Omental fat pad (tissue), 4 donors: ENCODE results near the gene SORCS2. TPM values are rescaled to one million over a fixed set of nuclear protein-coding genes. Genes with fewer than 3 reads are reported as not detected.
"Not testable (repeated sequence)": the region's sequence is repeated elsewhere in the genome, so short reads cannot be mapped to it uniquely, and the experiment has no call there.

ENCODE experiments used
- ATAC-seq: fragments of 150-250 bp; one replicate; pipeline ENCODE4 v1.9.1; 2016; ENCODE audit warnings: mild to moderate bottlenecking, moderate library complexity; ENCODE audit not compliant: low FRiP score
- DNase-seq: peaks from one replicate; pipeline ENCODE4 v3.0.0-alpha.2; 2019; ENCODE audit warnings: low spot score
- CTCF ChIP-seq, 3 donors: fragments of 450-650 bp; IDR thresholded peaks; one replicate each; pipeline ENCODE4 v1.5.1; 2016 to 2017; ENCODE audit warnings: antibody characterized with exemption in 3 of 3, mild to moderate bottlenecking in 3 of 3, moderate library complexity in 2 of 3
- total RNA-seq, 4 donors: library from RNA; depleted of rRNA; stranded (reverse); fragments of >200 nt; gene quantifications; one replicate each; pipeline ENCODE4 v1.1.0, GENCODE V29; 2016

SORCS2 gene
- total RNA-seq, 4 donors from 2014 or later: 0.63 to 4.6 (median 1.2) TPM

DNA sequence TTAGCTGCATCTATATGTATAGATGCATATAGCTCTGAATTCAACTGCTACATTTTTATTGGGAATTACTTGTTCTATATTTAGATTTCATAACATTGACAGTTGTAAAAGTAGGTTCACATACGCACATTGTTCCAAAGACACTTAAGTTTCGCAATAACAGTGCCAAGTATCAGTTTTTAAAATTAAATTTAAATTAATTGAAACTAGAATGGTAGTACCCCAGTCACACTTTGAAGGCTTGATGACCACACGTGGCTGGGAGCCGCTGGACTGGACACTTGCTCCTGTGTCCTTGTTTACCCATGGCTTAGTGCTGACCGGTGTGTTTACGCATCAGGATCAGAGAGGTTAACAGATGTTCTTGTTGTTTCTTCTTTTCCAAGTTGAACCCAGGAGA lies 383.1 kb downstream of the SORCS2 start:
- DNase-seq (no peak), ATAC-seq (no peak)
- no peak for TF ChIP-seq CTCF (IDR thresholded peaks at IDR 0.05)

GRCh38 chr4:7577361-7578039 lies 385.2 kb downstream of the SORCS2 start:
- DNase-seq, ATAC-seq: not testable (repeated sequence)

GRCh38 chr4:7581477-7581876 lies 389.1 kb downstream of the SORCS2 start:
- no peak for TF ChIP-seq CTCF (IDR thresholded peaks at IDR 0.05)
- ATAC-seq: no peak

DNA sequence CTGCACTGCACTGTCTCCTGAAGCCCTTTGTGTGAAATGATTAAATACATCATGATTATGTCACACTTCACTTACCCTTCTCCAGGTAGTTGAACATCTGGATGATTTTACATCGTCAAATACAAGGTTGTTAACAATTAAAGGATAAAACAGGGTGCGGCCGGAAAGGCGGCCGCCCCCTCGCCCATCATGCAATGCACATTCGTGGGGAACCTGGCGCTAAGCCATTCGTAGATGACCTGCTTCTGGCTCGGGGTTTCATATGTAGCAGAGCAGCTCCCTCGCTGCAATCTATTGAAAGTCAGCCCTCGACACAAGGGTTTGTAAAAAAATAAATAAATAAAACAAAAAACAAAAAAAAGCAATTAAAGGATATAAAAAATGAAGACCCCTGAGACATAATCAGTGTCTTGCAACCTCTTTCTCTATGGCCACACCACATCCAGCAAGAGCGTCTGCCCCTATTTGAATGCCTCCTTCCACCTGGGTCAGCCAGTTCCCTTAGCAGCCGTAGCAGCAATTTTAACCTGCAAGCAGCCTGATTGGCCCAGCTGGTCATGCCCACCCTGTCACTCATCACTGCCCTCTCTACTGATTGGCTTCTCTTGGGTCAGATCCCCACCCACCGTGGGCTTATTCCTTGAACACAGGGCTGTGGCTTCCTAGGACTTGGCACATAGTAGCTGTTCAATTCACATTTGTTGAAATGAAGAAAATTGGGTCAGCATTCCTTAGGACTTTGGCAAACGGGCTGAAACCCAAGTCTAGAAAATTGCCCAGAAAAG lies 390.2 kb downstream of the SORCS2 start:
- DNase-seq: no peak
- ATAC-seq: no peak

More at GRCh38 chr4:7581477-7581876, 389.1 kb downstream of the SORCS2 start:
- no peak for DNase-seq

GRCh38 chr4:7584098-7584497 lies 391.8 kb downstream of the SORCS2 start:
- TF ChIP-seq CTCF (IDR thresholded peaks at IDR 0.05): no peak
- ATAC-seq: no peak
- no peak for DNase-seq

More for the DNA sequence above, 390.2 kb downstream of the SORCS2 start:
- no peak for TF ChIP-seq CTCF (IDR thresholded peaks at IDR 0.05)

DNA sequence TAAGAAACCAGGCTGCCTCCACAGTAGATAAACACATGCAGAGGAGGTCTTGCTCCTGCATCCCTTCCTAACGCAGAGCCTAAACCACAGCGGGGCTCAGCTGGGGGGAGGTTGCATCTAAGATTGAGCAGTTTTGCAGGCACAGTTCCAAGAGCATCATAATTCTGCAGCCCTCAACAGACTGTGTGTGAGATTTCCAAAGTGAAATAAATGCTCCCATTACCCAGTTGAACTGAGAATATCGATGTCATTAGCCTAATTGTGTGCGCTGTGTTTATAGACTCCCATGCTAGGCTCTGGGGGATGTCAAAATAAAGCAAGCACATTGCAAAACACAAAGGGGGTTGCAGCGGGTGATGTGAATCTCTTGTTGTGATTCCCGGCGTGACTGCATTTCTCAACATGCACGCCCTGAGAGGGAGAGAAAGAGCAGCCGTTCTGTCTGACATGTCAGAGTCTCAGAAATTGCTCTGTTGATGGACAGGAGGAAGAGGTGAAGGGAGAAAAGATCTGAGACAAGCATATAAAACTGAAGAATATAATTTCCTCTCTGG lies 392.3 kb downstream of the SORCS2 start:
- TF ChIP-seq CTCF (IDR thresholded peaks at IDR 0.05): no peak
- ATAC-seq: peak; percentile 29
- DNase-seq: no peak

DNA sequence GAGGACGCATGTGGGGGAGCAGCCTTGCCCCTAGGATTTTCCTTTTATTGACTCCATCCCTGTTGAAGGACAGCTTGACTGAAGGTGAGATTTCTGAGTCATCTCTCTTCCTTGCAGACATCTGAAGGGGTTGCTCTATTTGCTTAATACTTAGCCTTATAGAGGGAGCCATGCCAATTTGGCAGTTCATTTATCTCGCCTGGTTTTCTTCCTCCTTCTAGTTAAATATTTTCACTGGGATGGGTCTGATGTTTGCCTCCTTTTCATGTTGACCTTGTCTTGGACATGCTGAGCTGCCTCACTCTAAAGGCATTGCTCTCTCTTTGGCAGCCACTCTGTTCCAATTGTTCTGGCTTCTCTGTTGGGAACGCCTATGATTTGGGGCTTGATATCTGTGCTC lies 393.4 kb downstream of the SORCS2 start:
- TF ChIP-seq CTCF (IDR thresholded peaks at IDR 0.05): no peak
- ATAC-seq (peak; percentile 56), DNase-seq (no peak)
